DMS 273 treated with DMSO at 0.1 percent for 48 hours (cell line): ENCODE data around the gene MAP2K7.

ENCODE experiments used
- DNase-seq: peaks from one replicate; lab custom pipeline; 2025; lab: John Stamatoyannopoulos, UW

MAP2K7 gene

GRCh38 chr19:7867092-7867844 lies 36.4 kb upstream of the MAP2K7 start:
- DNase-seq = no peak

GRCh38 chr19:7868326-7868670 lies 35.4 kb upstream of the MAP2K7 start:
- no peak for DNase-seq

GRCh38 chr19:7868671-7869452 lies 34.8 kb upstream of the MAP2K7 start:
- DNase-seq = no peak

GRCh38 chr19:7869453-7869909 lies 34.2 kb upstream of the MAP2K7 start:
- DNase-seq = no peak

- DNase-seq = no peak
Observed at GRCh38 chr19:7869910-7870511, 33.7 kb upstream of the MAP2K7 start.

GRCh38 chr19:7870571-7871436 lies 32.9 kb upstream of the MAP2K7 start:
- DNase-seq = no peak

- peak; percentile 75 for DNase-seq
Observed at GRCh38 chr19:7871437-7872305, 32.0 kb upstream of the MAP2K7 start.

- DNase-seq = no peak
Observed at GRCh38 chr19:7872306-7873204, 31.1 kb upstream of the MAP2K7 start.

- no peak for DNase-seq
Observed at GRCh38 chr19:7873304-7874075, 30.2 kb upstream of the MAP2K7 start.

- peak; percentile 22 for DNase-seq
Observed at GRCh38 chr19:7874076-7874896, 29.4 kb upstream of the MAP2K7 start, which contains the start of gene PRR36. TSS of gene PRR36 (minus strand) at chr19:7874390. CDS start at chr19:7873689, 701 bp downstream.

- DNase-seq = no peak
Observed at GRCh38 chr19:7874897-7875273, 28.8 kb upstream of the MAP2K7 start.

- no peak for DNase-seq
Observed at GRCh38 chr19:7877249-7877836, 26.3 kb upstream of the MAP2K7 start.

GRCh38 chr19:7879111-7879807 lies 24.4 kb upstream of the MAP2K7 start:
- no peak for DNase-seq

- peak; percentile 63 for DNase-seq
Observed at GRCh38 chr19:7879836-7880235, 23.8 kb upstream of the MAP2K7 start.

GRCh38 chr19:7881910-7882309 lies 21.8 kb upstream of the MAP2K7 start:
- no peak for DNase-seq

- no peak for DNase-seq
Observed at GRCh38 chr19:7883105-7883504, 20.6 kb upstream of the MAP2K7 start.
